Measurements from ENCODE around the gene KRTAP10-4. TPM values are rescaled to one million over a fixed set of nuclear protein-coding genes. Genes with fewer than 3 reads are reported as not detected.

Gene KRTAP10-4
- total and polyA plus RNA-seq, 2 donors (not counting 1 experiment from before 2014, with no cell fraction given) = not detected

DNA sequence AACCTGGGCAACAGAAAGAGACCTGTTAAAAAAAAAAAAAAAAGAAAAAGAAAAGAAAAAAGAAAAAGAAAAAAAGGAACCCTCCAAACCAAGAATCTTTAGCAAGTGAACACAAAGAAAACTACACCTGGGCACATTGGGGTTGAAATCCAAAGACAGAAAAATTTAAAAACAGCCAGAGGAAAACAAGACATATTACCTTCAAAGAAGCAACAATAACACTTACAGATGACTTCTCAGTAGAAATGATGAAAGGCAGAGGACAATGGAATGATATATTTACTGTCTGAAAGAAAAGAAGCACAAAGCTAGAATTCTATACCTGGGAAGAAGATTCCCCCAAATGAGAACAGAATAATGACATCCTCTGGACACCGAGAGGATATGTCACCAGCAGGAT is 30.8 kb upstream of the KRTAP10-4 start:
- peaks cover 0 to 2% (median 0%) of the 10 kb centered on the region in 4 experiments for H3K27me3 ChIP-seq (replicated peaks in 1 of 4; ENCODE audit: control extremely low read depth in 1 of 4, control insufficient read depth in 3 of 4, insufficient read depth in 4 of 4, low read length in 3 of 4)
- 80% methylated on average over 1 of the region's 1 CpG for WGBS (ENCODE audit: insufficient coverage)
- ATAC-seq (ENCODE audit: low read depth) = no peak
- TF ChIP-seq, protein P1, sequence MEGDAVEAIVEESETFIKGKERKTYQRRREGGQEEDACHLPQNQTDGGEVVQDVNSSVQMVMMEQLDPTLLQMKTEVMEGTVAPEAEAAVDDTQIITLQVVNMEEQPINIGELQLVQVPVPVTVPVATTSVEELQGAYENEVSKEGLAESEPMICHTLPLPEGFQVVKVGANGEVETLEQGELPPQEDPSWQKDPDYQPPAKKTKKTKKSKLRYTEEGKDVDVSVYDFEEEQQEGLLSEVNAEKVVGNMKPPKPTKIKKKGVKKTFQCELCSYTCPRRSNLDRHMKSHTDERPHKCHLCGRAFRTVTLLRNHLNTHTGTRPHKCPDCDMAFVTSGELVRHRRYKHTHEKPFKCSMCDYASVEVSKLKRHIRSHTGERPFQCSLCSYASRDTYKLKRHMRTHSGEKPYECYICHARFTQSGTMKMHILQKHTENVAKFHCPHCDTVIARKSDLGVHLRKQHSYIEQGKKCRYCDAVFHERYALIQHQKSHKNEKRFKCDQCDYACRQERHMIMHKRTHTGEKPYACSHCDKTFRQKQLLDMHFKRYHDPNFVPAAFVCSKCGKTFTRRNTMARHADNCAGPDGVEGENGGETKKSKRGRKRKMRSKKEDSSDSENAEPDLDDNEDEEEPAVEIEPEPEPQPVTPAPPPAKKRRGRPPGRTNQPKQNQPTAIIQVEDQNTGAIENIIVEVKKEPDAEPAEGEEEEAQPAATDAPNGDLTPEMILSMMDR (IDR thresholded peaks at IDR 0.05) = no peak
- no peak for TF ChIP-seq EZH2 (IDR thresholded peaks at IDR 0.05; ENCODE audit: borderline replicate concordance, insufficient read depth, low read depth, low read length, poor library complexity, severe bottlenecking)
- Mint-ChIP-seq H3K4me3 (no peak overlapping the region), H3K27me3 (peaks cover 20% of the 10 kb centered on the region), H3K27ac (no peak overlapping the region), H3K4me1 (peaks cover 2% of the 10 kb centered on the region), H3K9me3 (ENCODE audit: insufficient read depth) (peaks cover 6% of the 10 kb centered on the region)
- H2AFZ ChIP-seq (ENCODE audit: insufficient read depth, low read depth, low read length, poor library complexity, severe bottlenecking) = no peak overlapping the region
- intact Hi-C loops (cut with micrococcal nuclease) = no loop called here
- no peak overlapping the region for H3K4me2 ChIP-seq (replicated peaks; ENCODE audit: low read depth, low read length, poor library complexity, severe bottlenecking)
- CTCF ChIA-PET = no interaction called here
- no peaks in the 10 kb centered on the region for H3K36me3 ChIP-seq (replicated peaks in 1 of 2; ENCODE audit: control extremely low read depth in 1 of 2, control insufficient read depth in 1 of 2, extremely low read depth in 1 of 2, insufficient read depth in 2 of 2, low read length in 1 of 2)
- no peaks in the 10 kb centered on the region for H3K79me2 ChIP-seq (ENCODE audit: control insufficient read depth, insufficient read depth, low read length)
- peaks cover 3 to 5% of the 10 kb centered on the region in 2 donors for H3K4me1 ChIP-seq (ENCODE audit: control insufficient read depth in 2 of 2, insufficient read depth in 2 of 2, low read length in 2 of 2)
- no peak overlapping the region for H3K4me3 ChIP-seq (ENCODE audit: control extremely low read depth in 1 of 5, extremely low read depth in 1 of 5, insufficient read depth in 1 of 5, low read depth in 2 of 5, low read length in 4 of 5)
- no peak for DNase-seq
- H3K9me3 ChIP-seq (ENCODE audit: control extremely low read depth in 1 of 3, control insufficient read depth in 2 of 3, insufficient read depth in 1 of 3, low read length in 2 of 3) = peaks cover 1 to 26% (median 12%) of the 10 kb centered on the region in 3 donors
- POLR2A ChIA-PET = no interaction called here
- no peak overlapping the region for H3K27ac ChIP-seq (ENCODE audit: low read length in 2 of 2)
- H4K20me1 ChIP-seq (ENCODE audit: control insufficient read depth, insufficient read depth, low read length, poor library complexity, severe bottlenecking) = no peaks in the 10 kb centered on the region
- no peak overlapping the region for H3K9ac ChIP-seq (ENCODE audit: low read length)

DNA sequence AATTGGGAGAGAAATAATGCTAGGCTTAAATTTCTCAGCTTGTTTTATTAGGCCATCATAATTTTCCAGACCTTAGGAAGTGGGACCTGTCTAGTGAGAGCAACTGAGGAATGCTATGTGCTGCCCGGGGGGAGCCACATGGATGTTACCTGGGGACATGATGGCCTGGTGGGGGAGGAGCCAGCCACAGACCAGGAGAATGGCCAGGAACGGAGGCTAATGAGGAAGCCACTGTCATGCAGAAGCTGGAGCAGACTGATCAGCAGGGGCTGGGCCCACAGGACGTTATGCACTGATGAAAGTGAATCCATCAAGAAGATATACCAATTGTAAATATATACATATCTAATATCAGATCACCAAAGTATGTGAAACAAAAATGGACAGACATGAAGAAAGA is 29.0 kb upstream of the KRTAP10-4 start:
- Histone ChIP-seq H3K27me3 (replicated peaks in 1 of 4; ENCODE audit: control extremely low read depth in 1 of 4, control insufficient read depth in 3 of 4, insufficient read depth in 4 of 4, low read length in 3 of 4) (peaks cover 0 to 8% (median 2%) of the 10 kb centered on the region in 4 experiments), H3K27ac (ENCODE audit: low read length in 2 of 2) (no peak overlapping the region), H3K4me2 (replicated peaks; ENCODE audit: low read depth, low read length, poor library complexity, severe bottlenecking) (no peak overlapping the region), H2AFZ (ENCODE audit: insufficient read depth, low read depth, low read length, poor library complexity, severe bottlenecking) (no peak overlapping the region), H3K4me3 (ENCODE audit: control extremely low read depth in 1 of 5, extremely low read depth in 1 of 5, insufficient read depth in 1 of 5, low read depth in 2 of 5, low read length in 4 of 5) (no peak overlapping the region), H3K79me2 (ENCODE audit: control insufficient read depth, insufficient read depth, low read length) (no peaks in the 10 kb centered on the region), H3K9me3 (ENCODE audit: control extremely low read depth in 1 of 3, control insufficient read depth in 2 of 3, insufficient read depth in 1 of 3, low read length in 2 of 3) (peaks cover 1 to 35% (median 12%) of the 10 kb centered on the region in 3 donors), H4K20me1 (ENCODE audit: control insufficient read depth, insufficient read depth, low read length, poor library complexity, severe bottlenecking) (no peaks in the 10 kb centered on the region), H3K4me1 (ENCODE audit: control insufficient read depth in 2 of 2, insufficient read depth in 2 of 2, low read length in 2 of 2) (peaks cover 5 to 7% of the 10 kb centered on the region in 2 donors), H3K9ac (ENCODE audit: low read length) (no peak overlapping the region), H3K36me3 (replicated peaks in 1 of 2; ENCODE audit: control extremely low read depth in 1 of 2, control insufficient read depth in 1 of 2, extremely low read depth in 1 of 2, insufficient read depth in 2 of 2, low read length in 1 of 2) (no peaks in the 10 kb centered on the region)
- H3K27me3 Mint-ChIP-seq = peaks cover 29% of the 10 kb centered on the region
- ChIA-PET CTCF (no interaction called here), POLR2A (no interaction called here)
- H3K9me3 Mint-ChIP-seq (ENCODE audit: insufficient read depth) = peaks cover 6% of the 10 kb centered on the region
- ATAC-seq (ENCODE audit: low read depth) (no peak), DNase-seq (no peak)
- TF ChIP-seq, protein P1 (IDR thresholded peaks at IDR 0.05) = no peak
- no peak for TF ChIP-seq EZH2 (IDR thresholded peaks at IDR 0.05; ENCODE audit: borderline replicate concordance, insufficient read depth, low read depth, low read length, poor library complexity, severe bottlenecking)
- WGBS (ENCODE audit: insufficient coverage) = 91% methylated on average over 2 of the region's 3 CpGs
- intact Hi-C loops (cut with micrococcal nuclease) = no loop called here
- H3K4me1 Mint-ChIP-seq = peaks cover 8% of the 10 kb centered on the region
- no peak overlapping the region for H3K4me3 Mint-ChIP-seq
- H3K27ac Mint-ChIP-seq = no peak overlapping the region
